ENCODE measurements around the gene RPP25L.

The RPP25L gene

GRCh38 chr9:34574571-34574970 is 37.3 kb downstream of the RPP25L start:
- POLR2A ChIA-PET (ENCODE audit: low non-redundant PET), result no interaction called here
- TF ChIP-seq CTCF (conservative IDR thresholded peaks at IDR 0.05; ENCODE audit: low read depth), result no peak
- DNase-seq (ENCODE audit: low spot score), result no peak
- CTCF ChIA-PET, result no interaction called here
- H3K27ac ChIP-seq, result no peak overlapping the region

- ChIA-PET CTCF (no interaction called here), POLR2A (ENCODE audit: low non-redundant PET) (no interaction called here)
- no peak overlapping the region for H3K27ac ChIP-seq
- no peak for DNase-seq (ENCODE audit: low spot score)
- no peak for TF ChIP-seq CTCF (conservative IDR thresholded peaks at IDR 0.05; ENCODE audit: low read depth)
Measured at GRCh38 chr9:34573599-34574325, 38.1 kb downstream of the RPP25L start.

- TF ChIP-seq CTCF (conservative IDR thresholded peaks at IDR 0.05; ENCODE audit: low read depth), result no peak
- ChIA-PET POLR2A (ENCODE audit: low non-redundant PET) (no interaction called here), CTCF (no interaction called here)
Measured at GRCh38 chr9:34572628-34573027, 39.3 kb downstream of the RPP25L start.

GRCh38 chr9:34572092-34572491 is 39.8 kb downstream of the RPP25L start:
- CTCF ChIA-PET, result no interaction called here
- POLR2A ChIA-PET (ENCODE audit: low non-redundant PET), result no interaction called here
- TF ChIP-seq CTCF (conservative IDR thresholded peaks at IDR 0.05; ENCODE audit: low read depth), result no peak
- no peak for DNase-seq (ENCODE audit: low spot score)
- H3K27ac ChIP-seq, result no peak overlapping the region

More at GRCh38 chr9:34572628-34573027, 39.3 kb downstream of the RPP25L start:
- no peak for DNase-seq (ENCODE audit: low spot score)
- no peak overlapping the region for H3K27ac ChIP-seq

GRCh38 chr9:34571481-34571810 is 40.5 kb downstream of the RPP25L start:
- ChIA-PET CTCF (no interaction called here), POLR2A (ENCODE audit: low non-redundant PET) (no interaction called here)
- DNase-seq (ENCODE audit: low spot score), result no peak
- no peak overlapping the region for H3K27ac ChIP-seq
- no peak for TF ChIP-seq CTCF (conservative IDR thresholded peaks at IDR 0.05; ENCODE audit: low read depth)

- H3K27ac ChIP-seq, result no peak overlapping the region
- ChIA-PET POLR2A (ENCODE audit: low non-redundant PET) (no interaction called here), CTCF (interaction anchor here (0.6 to 1.2 kb wide), 3 partner anchors 10 to 231 kb away, joined by 4 to 7 read pairs (median 5); no protein-coding TSS in a partner anchor)
- no peak for TF ChIP-seq CTCF (conservative IDR thresholded peaks at IDR 0.05; ENCODE audit: low read depth)
- no peak for DNase-seq (ENCODE audit: low spot score)
Measured at GRCh38 chr9:34570809-34571480, 41.0 kb downstream of the RPP25L start.
